H4 (cell line): ENCODE data around the gene TXNDC16. TPM values are rescaled to one million over a fixed set of nuclear protein-coding genes. Genes with fewer than 3 reads are reported as not detected.

ENCODE experiments used
- total RNA-seq: library from RNA; depleted of rRNA; stranded (reverse); fragments of >200 nt; shearing (Covaris generic); gene quantifications from 2 replicates; pipeline ENCODE4 v1.2.3, GENCODE V29; 2014; rRNA removed

Gene TXNDC16
- total RNA-seq, 1 experiment from 2014 or later, result 3.9 TPM

Other genes starting within 250 kb of the TXNDC16 start
- 3.7 and 5.7 TPM in 2 replicates for gene PTGER2, start 238.2 kb downstream of the TXNDC16 start, total RNA-seq
- gene GPR137C, start 331 bp upstream of the TXNDC16 start, total RNA-seq, result 0.49 and 0.89 TPM in 2 replicates
- 63.3 and 73.6 TPM in 2 replicates for gene ERO1A, start 143.1 kb upstream of the TXNDC16 start, total RNA-seq
- 153 and 175 TPM in 2 replicates for gene PSMC6, start 154.7 kb upstream of the TXNDC16 start, total RNA-seq
- 7.2 and 10.5 TPM in 2 replicates for gene STYX, start 177.7 kb upstream of the TXNDC16 start, total RNA-seq
- 19.3 and 25.6 TPM in 2 replicates for gene GNPNAT1, start 239.1 kb upstream of the TXNDC16 start, total RNA-seq